HepG2 (cell line): ENCODE results near the gene TXNRD1.

Experiments
- CBX5 ChIP-seq: sonication (generic); formaldehyde crosslinking; IDR thresholded peaks from 2 replicates; pipeline ENCODE4 v1.4.0; 2020; ENCODE audit warnings: missing genetic modification reagents, borderline replicate concordance
- DMAP1 ChIP-seq: IDR thresholded peaks from 2 replicates; pipeline ENCODE4 v1.6.1; 2016
- ISL2 ChIP-seq: sonication (generic); formaldehyde crosslinking; IDR thresholded peaks from 2 replicates; pipeline ENCODE4 v1.5.0; 2020; ENCODE audit warnings: missing genetic modification reagents
- ZNF251 ChIP-seq: sonication (generic); formaldehyde crosslinking; IDR thresholded peaks from 2 replicates; pipeline ENCODE4 v1.9.0; 2021; ENCODE audit warnings: mild to moderate bottlenecking, missing genetic modification reagents

DNA sequence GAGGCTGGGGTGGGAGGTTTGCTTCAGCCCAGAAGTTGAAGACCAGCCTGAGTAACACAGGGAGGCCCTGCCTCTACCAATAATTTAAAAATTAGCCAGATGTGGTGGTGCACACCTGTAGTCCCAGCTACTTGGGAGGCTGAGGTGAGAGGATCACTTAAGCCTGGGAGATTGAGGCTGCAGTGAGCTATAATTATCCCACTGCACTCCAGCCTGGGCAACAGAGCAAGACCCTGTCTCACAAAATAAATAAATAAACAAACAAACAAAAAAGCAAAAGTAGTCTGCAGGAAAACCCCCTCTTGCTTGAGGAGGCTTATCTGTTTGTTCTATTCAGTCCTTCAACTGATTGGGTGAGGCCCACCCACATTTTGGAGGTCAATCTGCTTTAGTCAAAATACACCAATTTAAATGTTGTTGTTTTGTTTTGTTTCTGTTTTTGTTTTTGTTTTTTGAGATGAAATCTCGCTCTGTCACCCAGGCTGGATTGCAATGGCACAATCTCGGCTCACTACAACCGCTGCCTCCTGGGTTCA lies 24.9 kb upstream of the TXNRD1 start:
- TF ChIP-seq ZNF251 (CRISPR knock-in tag) (no peak), CBX5 (CRISPR knock-in tag) (no peak), ISL2 (CRISPR knock-in tag) (no peak), DMAP1 (CRISPR knock-in tag) (no peak)
